ENCODE results near the gene RHBDL3. TPM values are rescaled to one million over a fixed set of nuclear protein-coding genes. Genes with fewer than 3 reads are reported as not detected.
"Not testable (repeated sequence)": the region's sequence is repeated elsewhere in the genome, so short reads cannot be mapped to it uniquely, and the experiment has no call there.

RHBDL3 gene
- total RNA-seq, 2 donors from 2014 or later = 0.21 TPM; not detected in 1

DNA sequence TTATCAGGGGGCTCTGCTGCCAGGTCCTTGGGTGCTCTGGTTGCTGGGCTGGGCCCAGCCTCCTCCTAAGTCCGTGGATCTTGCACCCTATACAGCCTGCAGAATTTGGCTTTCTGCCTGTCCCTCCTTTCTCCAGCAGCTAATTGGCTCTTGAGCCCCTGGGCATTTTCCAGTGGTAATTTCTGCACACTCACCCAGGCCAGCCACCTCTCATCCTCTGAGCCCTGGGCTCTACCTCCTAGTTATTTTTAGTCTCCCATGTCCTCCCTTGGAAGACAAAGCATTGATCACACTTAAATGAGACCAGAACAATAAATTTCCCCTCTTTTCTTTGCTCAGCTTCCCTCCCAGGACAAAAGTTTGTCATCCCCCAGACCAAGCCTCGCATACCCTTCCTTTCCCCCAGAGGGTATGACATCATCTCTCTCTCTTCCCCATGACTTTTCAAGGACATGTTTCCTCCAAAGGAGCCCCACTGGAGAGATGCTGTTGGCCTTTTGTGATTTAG lies 38.2 kb downstream of the RHBDL3 start:
- Mint-ChIP-seq H3K4me1 (ENCODE audit: low read depth) (no peaks in the 10 kb centered on the region), H3K27ac (no peak overlapping the region), H3K4me3 (no peak overlapping the region), H3K27me3 (ENCODE audit: low read depth) (no peaks in the 10 kb centered on the region), H3K36me3 (ENCODE audit: insufficient read depth in 2 of 2) (no peaks in the 10 kb centered on the region), H3K9me3 (no peaks in the 10 kb centered on the region)
- ATAC-seq (replicated peaks in 1 of 2) = no peak
- no peak for DNase-seq

DNA sequence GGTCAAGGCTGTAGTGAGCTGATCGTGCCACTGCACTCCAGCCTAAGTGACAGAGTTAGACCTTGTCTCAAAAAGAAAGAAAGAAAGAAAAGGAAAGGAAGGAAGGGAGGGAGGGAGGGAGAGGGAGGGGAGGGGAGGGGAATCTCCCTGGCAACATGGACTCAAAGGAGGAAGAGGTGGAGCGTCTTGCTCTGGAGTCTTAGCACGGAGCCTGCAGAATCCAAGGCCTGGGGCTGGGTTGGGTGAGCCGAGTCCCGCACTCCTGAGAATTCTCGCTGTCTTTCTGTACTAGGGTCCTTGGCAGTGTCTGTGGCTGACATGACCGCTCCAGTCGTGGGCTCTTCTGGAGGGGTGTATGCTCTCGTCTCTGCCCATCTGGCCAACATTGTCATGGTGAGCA lies 39.4 kb downstream of the RHBDL3 start:
- no peaks in the 10 kb centered on the region for H3K36me3 Mint-ChIP-seq (ENCODE audit: insufficient read depth in 2 of 2)
- DNase-seq (no peak), ATAC-seq (replicated peaks in 1 of 2) (no peak)
- no peaks in the 10 kb centered on the region for H3K27me3 Mint-ChIP-seq (ENCODE audit: low read depth)
- H3K4me1 Mint-ChIP-seq (ENCODE audit: low read depth) = no peaks in the 10 kb centered on the region
- H3K9me3 Mint-ChIP-seq = no peaks in the 10 kb centered on the region
- no peak overlapping the region for H3K4me3 Mint-ChIP-seq
- no peak overlapping the region for H3K27ac Mint-ChIP-seq

DNA sequence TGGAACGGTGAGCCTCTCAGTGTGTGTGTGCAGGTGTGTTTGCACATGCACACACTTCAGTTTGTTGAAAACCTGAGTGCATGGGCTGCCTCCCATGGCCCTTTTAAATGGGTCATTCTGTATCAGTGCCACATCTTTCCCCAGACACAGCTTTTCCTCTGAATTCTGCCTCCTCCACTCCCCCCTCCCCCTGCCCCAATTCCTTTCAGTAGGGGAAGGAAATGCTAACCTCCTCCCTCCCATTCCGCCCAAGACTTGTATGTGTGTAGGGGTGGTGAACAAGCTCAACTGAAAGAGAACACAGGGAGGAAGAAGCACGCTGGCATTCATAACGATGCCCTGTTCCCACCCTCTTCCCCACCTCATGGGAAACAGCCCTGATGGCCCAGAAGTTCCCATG lies 42.0 kb downstream of the RHBDL3 start:
- no peaks in the 10 kb centered on the region for H3K4me1 Mint-ChIP-seq (ENCODE audit: low read depth)
- no peak overlapping the region for H3K4me3 Mint-ChIP-seq
- H3K9me3 Mint-ChIP-seq = no peaks in the 10 kb centered on the region
- no peak for ATAC-seq (replicated peaks in 1 of 2)
- H3K27me3 Mint-ChIP-seq (ENCODE audit: low read depth) = peaks cover 10% of the 10 kb centered on the region
- no peak for DNase-seq
- no peaks in the 10 kb centered on the region for H3K36me3 Mint-ChIP-seq (ENCODE audit: insufficient read depth in 2 of 2)
- H3K27ac Mint-ChIP-seq = no peak overlapping the region

DNA sequence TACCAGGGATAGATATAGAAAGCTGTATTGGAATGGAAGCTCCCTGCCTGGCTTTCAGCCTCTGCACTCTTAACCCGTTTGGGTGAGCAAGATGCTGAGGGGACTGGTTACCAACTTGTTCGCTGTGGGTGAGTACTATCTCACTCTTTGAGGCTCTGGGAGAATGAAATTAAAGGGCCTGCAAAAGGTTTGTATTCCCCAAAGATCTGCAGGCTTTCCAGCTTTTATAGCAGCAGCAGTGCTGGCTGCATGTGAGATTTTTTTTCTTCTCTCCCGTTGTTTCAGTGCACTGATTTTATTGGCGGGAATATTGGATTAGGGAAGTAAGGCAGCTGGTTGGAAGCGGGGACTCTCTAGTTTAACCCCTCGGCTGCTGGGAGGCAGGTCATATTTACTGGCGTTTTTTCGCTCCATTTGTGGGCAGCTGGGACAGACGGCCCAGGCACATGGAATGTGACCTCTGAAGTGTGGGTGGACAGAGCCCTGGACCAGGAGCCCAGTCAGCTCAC lies 45.5 kb downstream of the RHBDL3 start:
- H3K36me3 Mint-ChIP-seq (ENCODE audit: insufficient read depth in 2 of 2) = no peaks in the 10 kb centered on the region
- no peak for DNase-seq
- no peak overlapping the region for H3K27ac Mint-ChIP-seq
- H3K4me1 Mint-ChIP-seq (ENCODE audit: low read depth) = no peaks in the 10 kb centered on the region
- H3K4me3 Mint-ChIP-seq = no peak overlapping the region
- no peak for ATAC-seq (replicated peaks in 1 of 2)
- no peaks in the 10 kb centered on the region for H3K9me3 Mint-ChIP-seq
- peaks cover 22% of the 10 kb centered on the region for H3K27me3 Mint-ChIP-seq (ENCODE audit: low read depth)

DNA sequence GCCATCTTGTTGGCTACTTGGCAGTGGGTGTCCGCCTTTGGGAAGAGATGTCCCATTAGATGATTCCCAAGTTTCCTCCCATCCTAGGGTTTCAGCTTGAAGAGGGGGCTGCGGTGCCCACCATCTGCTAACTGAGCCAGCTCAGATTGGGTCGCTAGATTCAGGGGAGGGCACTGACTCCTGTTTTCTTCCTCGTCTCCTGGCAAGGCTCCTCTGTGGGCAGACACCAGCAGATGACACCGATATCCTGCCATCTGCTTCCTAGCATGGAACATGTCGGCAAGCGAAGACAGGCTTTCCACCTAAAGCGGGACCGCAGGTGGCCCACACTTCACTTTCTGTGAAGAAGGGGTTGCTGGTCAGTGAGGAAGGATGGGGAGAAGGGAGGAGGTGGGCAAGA lies 49.0 kb downstream of the RHBDL3 start:
- H3K27ac Mint-ChIP-seq = no peak overlapping the region
- no peak for ATAC-seq (replicated peaks in 1 of 2)
- peaks cover 30% of the 10 kb centered on the region for H3K27me3 Mint-ChIP-seq (ENCODE audit: low read depth)
- no peaks in the 10 kb centered on the region for H3K9me3 Mint-ChIP-seq
- H3K36me3 Mint-ChIP-seq (ENCODE audit: insufficient read depth in 2 of 2) = no peaks in the 10 kb centered on the region
- H3K4me1 Mint-ChIP-seq (ENCODE audit: low read depth) = peaks cover 5% of the 10 kb centered on the region
- H3K4me3 Mint-ChIP-seq = no peak overlapping the region
- no peak for DNase-seq

DNA sequence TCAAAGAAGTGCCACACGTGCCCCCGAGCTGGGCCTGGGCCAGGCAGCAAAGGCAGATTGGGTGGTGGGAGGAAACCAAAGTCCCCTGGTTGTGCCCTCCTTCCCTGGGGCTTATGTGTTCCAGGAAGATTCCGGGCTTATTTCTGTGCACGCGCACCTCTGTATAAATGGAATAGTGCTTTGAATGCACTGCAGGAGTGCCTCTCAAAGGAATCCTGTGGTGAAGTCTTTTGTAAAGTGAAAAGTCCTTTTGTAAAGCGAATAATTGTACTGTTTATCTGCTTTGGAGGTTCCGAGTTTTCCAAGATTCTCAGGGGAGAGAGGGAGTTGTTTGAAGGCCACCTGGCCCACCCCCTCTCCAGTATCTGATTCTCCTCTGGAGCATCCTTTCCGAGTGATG lies 49.5 kb downstream of the RHBDL3 start:
- DNase-seq (no peak), ATAC-seq (replicated peaks in 1 of 2) (no peak)
- Mint-ChIP-seq H3K9me3 (no peaks in the 10 kb centered on the region), H3K27me3 (ENCODE audit: low read depth) (peaks cover 30% of the 10 kb centered on the region), H3K27ac (no peak overlapping the region), H3K36me3 (ENCODE audit: insufficient read depth in 2 of 2) (no peaks in the 10 kb centered on the region), H3K4me1 (ENCODE audit: low read depth) (peaks cover 5% of the 10 kb centered on the region), H3K4me3 (no peak overlapping the region)

DNA sequence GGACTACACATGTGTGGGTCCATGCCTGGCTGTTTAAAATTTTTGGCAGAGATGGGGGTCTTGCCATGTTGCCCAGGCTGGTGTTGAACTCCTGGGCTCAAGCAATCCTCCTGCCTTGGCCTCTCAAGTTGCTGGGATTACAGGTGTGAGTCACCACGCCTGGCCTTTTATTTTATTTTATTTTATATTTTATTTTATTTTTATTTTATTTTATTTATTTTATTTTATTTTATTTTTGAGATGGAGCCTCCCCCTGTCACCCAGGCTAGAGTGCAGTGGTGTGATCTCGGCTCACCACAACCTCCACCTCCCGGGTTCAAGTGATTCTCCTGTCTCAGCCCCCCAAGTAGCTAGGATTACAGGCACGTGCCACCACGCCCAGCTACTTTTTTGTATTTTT lies 51.0 kb downstream of the RHBDL3 start:
- H3K36me3 Mint-ChIP-seq (ENCODE audit: insufficient read depth in 2 of 2); H3K4me3 Mint-ChIP-seq; ATAC-seq (replicated peaks in 1 of 2); H3K9me3 Mint-ChIP-seq; DNase-seq; H3K27ac Mint-ChIP-seq; H3K4me1 Mint-ChIP-seq (ENCODE audit: low read depth): not testable (repeated sequence)
- H3K27me3 Mint-ChIP-seq (ENCODE audit: low read depth) = peaks cover 23% of the 10 kb centered on the region

DNA sequence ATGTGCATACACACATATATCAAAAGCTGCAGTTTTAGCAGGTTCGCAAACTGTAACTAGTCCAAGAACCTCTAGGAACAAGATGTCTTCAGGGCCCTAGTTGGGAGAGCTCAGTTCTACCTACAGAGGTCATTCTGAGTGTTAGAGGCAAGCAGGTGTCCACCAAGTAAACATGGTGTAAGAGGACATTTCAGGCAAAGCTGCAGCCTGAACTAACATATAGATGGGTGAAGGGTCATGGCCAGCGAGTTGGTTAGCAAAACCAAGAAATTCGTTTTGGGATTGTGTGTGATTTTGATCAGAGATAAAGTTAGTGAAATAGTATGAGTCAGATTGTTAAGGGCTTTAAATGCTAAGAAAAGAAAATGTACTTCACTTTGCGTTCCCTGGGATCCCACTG lies 51.7 kb downstream of the RHBDL3 start:
- Mint-ChIP-seq H3K4me3 (no peak overlapping the region), H3K9me3 (no peaks in the 10 kb centered on the region), H3K27me3 (ENCODE audit: low read depth) (peaks cover 20% of the 10 kb centered on the region), H3K27ac (no peak overlapping the region), H3K4me1 (ENCODE audit: low read depth) (peaks cover 5% of the 10 kb centered on the region), H3K36me3 (ENCODE audit: insufficient read depth in 2 of 2) (no peaks in the 10 kb centered on the region)
- ATAC-seq (replicated peaks in 1 of 2) (no peak), DNase-seq (no peak)

DNA sequence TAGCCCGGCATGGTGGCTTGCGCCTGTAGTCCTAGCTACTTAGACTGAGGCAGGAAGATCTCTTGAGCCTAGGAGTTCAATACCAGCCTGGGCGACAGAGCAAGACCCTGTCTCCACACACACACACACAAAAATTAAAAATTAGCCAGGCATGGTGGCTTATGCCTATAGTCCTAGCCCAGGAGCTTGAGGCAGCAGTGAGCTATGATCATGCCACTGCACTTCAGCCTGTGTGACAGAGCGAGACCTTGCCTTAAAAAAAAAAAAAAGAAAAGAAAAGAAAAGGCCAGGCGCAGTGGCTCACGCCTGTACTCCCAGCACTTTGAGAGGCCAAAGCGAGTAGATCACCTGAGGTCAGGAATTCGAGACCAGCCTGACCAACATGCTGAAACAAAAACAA lies 52.4 kb downstream of the RHBDL3 start:
- ATAC-seq (replicated peaks in 1 of 2) = no peak

DNA sequence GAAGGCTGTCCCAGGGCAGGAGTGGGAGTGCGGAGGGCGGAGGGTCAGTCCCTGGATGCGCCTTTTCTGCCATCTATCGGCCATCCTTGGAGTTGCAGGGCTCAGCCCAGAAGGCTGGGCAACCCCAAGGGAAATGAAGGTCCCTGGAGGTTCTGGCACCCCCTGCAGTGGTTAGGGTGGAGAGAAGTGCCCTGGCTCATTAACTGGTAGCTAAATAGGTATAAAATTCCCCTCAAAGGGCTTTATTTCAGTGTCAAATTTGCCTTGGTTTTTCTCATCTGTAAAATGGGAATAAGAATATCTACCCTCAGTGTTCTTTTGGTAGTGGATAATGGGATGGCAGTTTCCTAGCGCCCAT lies 53.9 kb downstream of the RHBDL3 start:
- no peaks in the 10 kb centered on the region for H3K36me3 Mint-ChIP-seq (ENCODE audit: insufficient read depth in 2 of 2)
- peaks cover 20% of the 10 kb centered on the region for H3K27me3 Mint-ChIP-seq (ENCODE audit: low read depth)
- H3K27ac Mint-ChIP-seq = no peak overlapping the region
- H3K4me1 Mint-ChIP-seq (ENCODE audit: low read depth) = peaks cover 15% of the 10 kb centered on the region
- no peaks in the 10 kb centered on the region for H3K9me3 Mint-ChIP-seq
- DNase-seq (peak; percentile 81 to 82), ATAC-seq (replicated peaks in 1 of 2) (peak; percentile 90)
- peak overlapping the region; percentile 70 to 78 for H3K4me3 Mint-ChIP-seq

More for the DNA sequence above, 52.4 kb downstream of the RHBDL3 start:
- H3K9me3 Mint-ChIP-seq = no peaks in the 10 kb centered on the region
- H3K4me3 Mint-ChIP-seq = peak overlapping the region; percentile 19 to 29
- no peaks in the 10 kb centered on the region for H3K36me3 Mint-ChIP-seq (ENCODE audit: insufficient read depth in 2 of 2)
- peaks cover 5% of the 10 kb centered on the region for H3K4me1 Mint-ChIP-seq (ENCODE audit: low read depth)
- no peak for DNase-seq
- H3K27ac Mint-ChIP-seq = no peak overlapping the region
- peaks cover 20% of the 10 kb centered on the region for H3K27me3 Mint-ChIP-seq (ENCODE audit: low read depth)

DNA sequence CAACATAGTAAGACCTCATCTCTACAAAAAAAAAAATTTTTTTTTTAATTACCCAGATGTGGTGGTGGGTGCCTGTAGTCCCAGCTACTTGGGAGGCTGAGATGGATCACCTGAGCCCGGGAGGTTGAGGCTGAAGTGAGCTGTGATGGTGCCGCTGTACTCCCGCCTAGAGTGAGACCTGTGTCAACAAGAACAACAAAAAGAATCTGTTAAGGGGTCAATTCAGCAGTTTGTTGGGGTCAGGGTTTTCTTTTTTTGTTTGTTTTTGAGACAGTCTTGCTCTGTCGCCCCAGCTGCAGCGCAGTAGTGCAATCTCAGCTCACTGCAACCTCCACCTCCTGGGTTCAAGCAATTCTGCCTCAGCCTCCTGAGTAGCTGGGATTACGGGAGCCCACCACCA lies 54.4 kb downstream of the RHBDL3 start:
- Mint-ChIP-seq H3K27me3 (ENCODE audit: low read depth) (peaks cover 18% of the 10 kb centered on the region), H3K4me1 (ENCODE audit: low read depth) (peaks cover 19% of the 10 kb centered on the region)
- not testable (repeated sequence) for H3K27ac Mint-ChIP-seq; ATAC-seq (replicated peaks in 1 of 2); DNase-seq; H3K9me3 Mint-ChIP-seq; H3K4me3 Mint-ChIP-seq; H3K36me3 Mint-ChIP-seq (ENCODE audit: insufficient read depth in 2 of 2)

DNA sequence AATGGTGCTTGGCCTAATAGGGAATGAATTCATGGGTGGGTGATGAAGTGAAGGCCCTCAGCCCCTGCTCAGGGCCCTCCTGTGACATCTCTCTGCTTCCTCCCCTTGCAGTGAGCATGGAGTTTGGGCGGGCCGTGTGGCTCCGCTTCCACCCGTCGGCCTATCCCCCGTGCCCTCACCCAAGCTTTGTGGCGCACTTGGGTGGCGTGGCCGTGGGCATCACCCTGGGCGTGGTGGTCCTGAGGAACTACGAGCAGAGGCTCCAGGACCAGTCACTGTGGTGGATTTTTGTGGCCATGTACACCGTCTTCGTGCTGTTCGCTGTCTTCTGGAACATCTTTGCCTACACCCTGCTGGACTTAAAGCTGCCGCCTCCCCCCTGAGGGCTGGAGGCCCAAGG lies 55.2 kb downstream of the RHBDL3 start:
- ATAC-seq (replicated peaks in 1 of 2) (no peak), DNase-seq (no peak)
- Mint-ChIP-seq H3K27ac (no peak overlapping the region), H3K36me3 (ENCODE audit: insufficient read depth in 2 of 2) (no peaks in the 10 kb centered on the region), H3K27me3 (ENCODE audit: low read depth) (peaks cover 10% of the 10 kb centered on the region), H3K4me1 (ENCODE audit: low read depth) (peaks cover 19% of the 10 kb centered on the region), H3K9me3 (no peaks in the 10 kb centered on the region), H3K4me3 (no peak overlapping the region)

DNA sequence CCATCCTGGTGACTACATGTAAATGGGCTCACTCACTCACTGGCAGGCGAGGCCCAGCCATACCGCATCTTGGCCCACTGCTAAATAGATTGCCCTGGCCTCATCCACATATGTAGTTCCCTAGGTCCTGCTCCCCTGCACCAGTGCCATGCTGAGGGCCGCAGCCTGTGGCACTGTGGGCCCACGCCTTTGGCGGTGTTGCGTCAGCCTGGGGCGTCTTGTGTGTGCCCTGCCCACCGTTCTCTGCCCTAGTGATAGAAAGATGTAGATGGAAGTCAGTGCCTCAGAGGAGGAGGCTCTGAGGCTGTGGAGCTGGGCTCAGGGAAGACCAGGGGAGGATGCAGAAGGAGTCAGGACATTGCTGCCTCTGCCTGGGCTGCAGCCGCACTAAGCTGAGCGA lies 57.4 kb downstream of the RHBDL3 start:
- no peaks in the 10 kb centered on the region for H3K27me3 Mint-ChIP-seq (ENCODE audit: low read depth)
- peaks cover 14% of the 10 kb centered on the region for H3K4me1 Mint-ChIP-seq (ENCODE audit: low read depth)
- H3K27ac Mint-ChIP-seq = no peak overlapping the region
- H3K4me3 Mint-ChIP-seq = peak overlapping the region in 1 of 2 donors; percentile 12
- ATAC-seq (replicated peaks in 1 of 2) = no peak
- no peaks in the 10 kb centered on the region for H3K36me3 Mint-ChIP-seq (ENCODE audit: insufficient read depth in 2 of 2)
- no peak for DNase-seq
- no peaks in the 10 kb centered on the region for H3K9me3 Mint-ChIP-seq

DNA sequence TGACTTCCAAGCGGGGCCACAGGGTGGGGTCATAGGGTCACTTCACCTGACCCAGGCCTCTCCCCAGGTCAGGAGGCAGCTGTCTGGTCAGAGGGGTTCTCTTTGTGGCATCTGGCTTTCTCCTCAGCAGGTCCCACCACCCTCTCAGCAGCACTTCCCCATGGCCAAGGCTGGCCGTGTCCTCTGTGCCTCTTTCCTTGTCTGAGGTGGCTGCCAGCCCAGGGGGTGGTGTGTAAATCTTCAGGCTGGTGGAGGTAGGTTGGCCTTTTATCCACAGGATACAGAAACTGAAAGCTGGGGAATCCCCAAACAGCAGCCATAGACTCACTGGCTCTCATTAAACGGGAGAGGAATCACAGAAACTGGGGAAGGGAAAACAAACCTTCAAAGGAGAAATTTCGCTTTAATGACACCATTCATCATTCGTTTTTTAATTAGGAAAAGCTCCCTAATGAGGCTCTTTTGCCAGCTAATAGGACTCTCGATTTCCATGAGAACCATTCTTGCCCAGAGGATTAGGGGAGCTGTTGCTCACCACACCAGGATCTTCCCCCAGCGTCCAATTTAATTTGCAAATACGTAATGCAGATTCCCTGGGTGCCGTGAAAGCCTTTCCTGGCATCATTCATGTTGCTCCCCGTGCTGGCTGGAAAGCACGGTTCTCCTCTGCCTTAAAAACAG lies 58.3 kb downstream of the RHBDL3 start:
- H3K9me3 Mint-ChIP-seq = no peaks in the 10 kb centered on the region
- H3K27me3 Mint-ChIP-seq (ENCODE audit: low read depth) = no peaks in the 10 kb centered on the region
- H3K36me3 Mint-ChIP-seq (ENCODE audit: insufficient read depth in 2 of 2) = no peaks in the 10 kb centered on the region
- no peak overlapping the region for H3K27ac Mint-ChIP-seq
- peaks cover 20% of the 10 kb centered on the region for H3K4me1 Mint-ChIP-seq (ENCODE audit: low read depth)
- H3K4me3 Mint-ChIP-seq = peak overlapping the region; percentile 33 to 36
- DNase-seq (peak; percentile 31 to 38), ATAC-seq (replicated peaks in 1 of 2) (peak; percentile 66 to 69)

Data from activated T-cell treated with anti-CD3 and anti-CD28 coated beads, Interleukin-2, amount 50 U/mL, for 72 hours (primary cell).